ENCODE measurements around the gene RPS21.

Gene RPS21

GRCh38 chr20:62378215-62378614 lies 8.7 kb upstream of the RPS21 start:
- no peak for DNase-seq (ENCODE audit: low read depth in 2 of 2)

- DNase-seq (ENCODE audit: low read depth in 2 of 2), result no peak
Measured at GRCh38 chr20:62381202-62381797, 5.6 kb upstream of the RPS21 start.

GRCh38 chr20:62381842-62382241 lies 5.1 kb upstream of the RPS21 start:
- no peak for DNase-seq (ENCODE audit: low read depth in 2 of 2)

- DNase-seq (ENCODE audit: low read depth in 2 of 2), result peak; percentile 45 to 55
Measured at GRCh38 chr20:62382306-62383198, 4.4 kb upstream of the RPS21 start.

GRCh38 chr20:62387219-62387913 lies 463 bp downstream of the RPS21 start:
- DNase-seq (ENCODE audit: low read depth in 2 of 2), result no peak

GRCh38 chr20:62387933-62388635 lies 1.2 kb downstream of the RPS21 start:
- no peak for DNase-seq (ENCODE audit: low read depth in 2 of 2)

- no peak for DNase-seq (ENCODE audit: low read depth in 2 of 2)
Measured at GRCh38 chr20:62388839-62389600, 2.1 kb downstream of the RPS21 start.

GRCh38 chr20:62389601-62390087 lies 2.7 kb downstream of the RPS21 start:
- no peak for DNase-seq (ENCODE audit: low read depth in 2 of 2)

GRCh38 chr20:62390317-62391164 lies 3.6 kb downstream of the RPS21 start:
- DNase-seq (ENCODE audit: low read depth in 2 of 2), result no peak

GRCh38 chr20:62391165-62392076 lies 4.5 kb downstream of the RPS21 start:
- no peak for DNase-seq (ENCODE audit: low read depth in 2 of 2)

- DNase-seq (ENCODE audit: low read depth in 2 of 2), result no peak
Measured at GRCh38 chr20:62392077-62392418, 5.1 kb downstream of the RPS21 start.

GRCh38 chr20:62392621-62393334 lies 5.9 kb downstream of the RPS21 start:
- no peak for DNase-seq (ENCODE audit: low read depth in 2 of 2)

- no peak for DNase-seq (ENCODE audit: low read depth in 2 of 2)
Measured at GRCh38 chr20:62393335-62393665, 6.4 kb downstream of the RPS21 start.

GRCh38 chr20:62393830-62394229 lies 6.9 kb downstream of the RPS21 start:
- DNase-seq (ENCODE audit: low read depth in 2 of 2), result no peak

- DNase-seq (ENCODE audit: low read depth in 2 of 2), result no peak
Measured at GRCh38 chr20:62394248-62395245, 7.6 kb downstream of the RPS21 start.

- no peak for DNase-seq (ENCODE audit: low read depth in 2 of 2)
Measured at GRCh38 chr20:62395311-62396242, 8.7 kb downstream of the RPS21 start.

All from stimulated activated CD8-positive, alpha-beta memory T cell treated with anti-CD3 and anti-CD28 coated beads, Interleukin-7, amount 100 ng/mL, for 1 hour (primary cell).